COLO668 (cell line): ENCODE measurements around the gene HSPD1.
"Not testable (repeated sequence)": the region's sequence is repeated elsewhere in the genome, so short reads cannot be mapped to it uniquely, and the experiment has no call there.

Experiments used
- DNase-seq: peaks from one replicate; lab custom pipeline; 2025; ENCODE audit not compliant: unreplicated experiment; lab: John Stamatoyannopoulos, UW

HSPD1 gene

DNA sequence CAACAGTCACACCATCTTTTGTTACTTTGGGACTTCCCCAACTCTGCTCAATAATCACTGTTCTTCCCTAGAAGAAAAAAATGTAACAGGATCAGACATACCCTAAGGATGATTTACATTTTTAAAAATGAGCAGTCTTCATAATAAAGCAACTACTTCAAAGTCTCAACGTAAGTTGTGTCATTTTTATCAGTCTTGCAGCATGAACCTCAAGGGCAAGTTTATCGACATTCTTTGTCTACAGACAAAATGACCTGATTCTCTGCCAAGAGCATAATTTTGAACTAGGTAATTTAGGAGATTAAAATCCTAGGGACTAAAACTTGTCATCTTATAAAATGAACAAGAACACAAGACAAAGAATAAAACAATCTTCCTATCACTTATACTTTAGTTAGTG, 2.3 kb downstream of the HSPD1 start:
- no peak for DNase-seq

DNA sequence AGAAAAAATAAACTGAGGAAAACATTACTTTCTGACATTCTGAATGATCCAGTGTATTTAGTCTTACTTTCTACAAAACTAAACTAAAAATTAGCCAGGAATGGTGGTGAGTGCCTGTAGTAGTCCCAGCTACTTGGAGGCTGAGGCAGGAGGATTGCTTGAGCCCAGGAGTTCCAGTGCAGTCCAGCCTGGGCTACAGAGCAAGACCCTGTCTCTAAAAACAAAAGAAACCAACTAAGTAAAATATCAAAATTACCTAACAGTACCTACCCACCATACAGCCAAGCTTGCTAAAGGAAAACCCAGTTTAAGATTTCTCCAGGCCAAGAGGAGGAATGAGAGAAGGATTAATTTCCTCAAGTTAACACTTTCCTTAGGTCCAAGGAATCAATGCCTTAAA, 2.9 kb downstream of the HSPD1 start:
- DNase-seq = no peak

DNA sequence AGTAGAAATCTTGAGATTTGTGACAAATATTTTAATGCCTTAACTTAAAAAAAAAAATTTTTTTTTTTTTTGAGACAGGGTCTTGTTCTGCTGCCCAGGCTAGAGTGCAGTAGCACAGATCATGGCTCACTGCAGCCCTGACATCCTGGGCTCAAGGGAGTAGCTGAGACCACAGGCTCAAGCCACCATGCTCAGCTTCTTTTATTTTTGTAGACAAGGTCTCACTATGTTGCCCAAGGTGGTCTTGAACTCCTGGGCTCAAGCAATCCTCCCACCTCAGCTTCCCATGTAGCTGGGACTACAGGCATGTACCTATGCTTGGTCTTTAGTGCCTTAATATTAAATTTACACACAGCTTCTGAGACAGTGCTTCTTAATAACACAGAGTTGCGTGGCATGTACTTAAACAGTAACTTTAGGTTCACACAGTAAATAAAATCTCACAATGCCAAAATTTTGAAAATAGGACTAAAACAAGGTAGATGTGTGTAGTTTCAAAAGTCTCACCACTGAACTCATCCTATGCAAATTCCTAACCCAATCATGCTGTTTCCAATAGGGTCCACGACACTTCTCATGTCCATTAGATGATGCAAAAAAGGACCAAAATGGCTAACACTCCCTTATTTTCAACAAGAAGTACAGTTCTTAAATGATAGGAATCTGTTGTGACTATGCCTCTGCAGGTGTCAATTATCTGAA, 4.1 kb downstream of the HSPD1 start:
- no peak for DNase-seq

DNA sequence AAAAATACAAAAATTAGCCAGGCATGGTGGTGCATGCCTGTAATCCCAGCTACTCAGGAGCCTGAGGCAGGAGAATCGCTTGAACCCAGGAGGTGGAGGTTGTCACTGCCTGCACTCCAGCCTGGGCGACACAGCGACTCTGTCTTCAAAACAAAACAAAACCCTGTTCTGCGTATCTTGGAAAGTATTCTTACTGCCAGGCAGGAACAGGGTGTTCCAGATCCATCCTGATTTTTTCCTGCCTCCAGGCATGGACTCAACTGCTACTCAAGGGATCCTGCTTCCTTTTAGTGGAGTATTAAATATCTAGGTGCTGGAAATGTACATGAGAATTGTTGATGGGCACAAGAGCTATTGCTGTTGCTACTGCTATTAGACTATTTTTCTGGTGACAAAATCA, 12.3 kb downstream of the HSPD1 start:
- no peak for DNase-seq

DNA sequence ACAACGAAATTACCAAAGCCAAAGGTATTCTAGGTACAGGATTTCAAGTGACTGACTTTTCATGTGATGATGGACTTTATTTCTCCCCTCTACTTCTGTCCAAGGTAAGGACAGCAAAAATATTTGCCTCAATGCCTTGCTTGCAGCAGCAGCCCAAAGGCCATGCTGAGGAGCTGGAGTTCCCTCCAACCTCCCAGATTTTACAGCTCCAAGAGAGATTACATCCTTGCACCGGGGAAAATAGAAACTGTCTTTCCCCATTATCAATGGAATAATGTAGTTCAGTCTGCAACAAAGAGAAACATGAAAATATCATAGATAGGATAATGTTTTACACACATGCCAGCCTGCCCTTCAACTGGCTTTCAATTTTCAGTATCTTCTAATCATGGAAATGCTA, 13.5 kb downstream of the HSPD1 start:
- DNase-seq = no peak

DNA sequence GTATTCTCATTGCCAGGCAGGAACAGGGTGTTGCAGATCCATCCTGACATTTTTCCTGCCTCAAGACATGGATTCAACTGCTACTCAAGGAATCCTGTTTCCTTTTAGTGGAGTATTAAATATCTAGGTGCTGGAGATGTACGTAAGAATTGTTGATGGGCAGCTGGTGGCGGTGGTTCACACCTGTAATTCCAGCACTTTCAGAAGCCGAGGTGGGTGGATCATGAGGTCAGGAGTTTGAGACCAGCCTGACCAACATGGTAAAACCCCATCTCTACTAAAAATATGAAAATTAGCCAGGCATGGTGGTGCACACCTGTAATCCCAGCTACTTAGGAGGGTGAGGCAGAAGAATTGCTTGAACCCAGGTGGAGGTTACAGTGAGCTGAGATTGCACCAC, 15.4 kb downstream of the HSPD1 start:
- DNase-seq = not testable (repeated sequence)

DNA sequence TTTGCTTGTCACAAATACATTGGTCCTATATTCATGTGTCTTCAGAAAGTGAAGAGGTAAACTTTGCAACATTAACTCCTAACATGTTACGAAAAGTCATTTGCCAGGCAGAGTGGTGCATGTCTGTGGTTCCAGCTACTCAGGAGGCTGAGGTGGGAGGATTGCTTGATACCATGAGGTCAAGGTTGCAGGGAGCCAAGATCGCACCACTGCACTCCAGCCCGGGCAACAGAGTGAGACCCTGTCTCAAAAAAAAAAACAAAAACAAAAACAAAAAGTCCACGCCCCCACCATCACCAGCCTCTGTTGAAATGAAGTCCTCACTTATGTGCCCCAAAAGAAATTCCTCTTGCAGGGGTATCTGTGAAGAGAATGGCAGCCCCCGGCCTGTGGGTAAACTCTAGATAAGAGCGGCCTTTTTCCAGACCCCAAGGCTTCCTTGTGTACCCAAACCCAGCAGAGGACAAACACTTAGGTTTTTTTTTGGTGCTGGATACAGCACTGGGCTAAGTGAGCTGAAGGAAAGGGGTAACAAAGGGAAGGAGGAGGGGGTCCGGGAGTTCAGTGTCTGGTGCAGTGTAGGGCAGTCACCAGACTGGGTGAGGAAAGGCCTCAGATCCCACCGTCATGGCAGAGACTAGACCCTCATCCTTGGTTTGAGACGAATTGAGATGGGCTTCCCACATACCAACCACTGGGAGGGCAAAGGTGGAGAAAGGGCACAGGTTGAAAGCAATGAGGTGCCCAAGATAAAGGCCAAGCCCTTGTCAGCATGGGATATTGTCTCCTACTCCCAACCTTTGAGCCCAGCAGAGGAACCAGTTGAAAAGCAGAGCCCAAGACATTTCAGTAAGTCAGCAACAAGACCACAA, 19.2 kb downstream of the HSPD1 start:
- DNase-seq = no peak

DNA sequence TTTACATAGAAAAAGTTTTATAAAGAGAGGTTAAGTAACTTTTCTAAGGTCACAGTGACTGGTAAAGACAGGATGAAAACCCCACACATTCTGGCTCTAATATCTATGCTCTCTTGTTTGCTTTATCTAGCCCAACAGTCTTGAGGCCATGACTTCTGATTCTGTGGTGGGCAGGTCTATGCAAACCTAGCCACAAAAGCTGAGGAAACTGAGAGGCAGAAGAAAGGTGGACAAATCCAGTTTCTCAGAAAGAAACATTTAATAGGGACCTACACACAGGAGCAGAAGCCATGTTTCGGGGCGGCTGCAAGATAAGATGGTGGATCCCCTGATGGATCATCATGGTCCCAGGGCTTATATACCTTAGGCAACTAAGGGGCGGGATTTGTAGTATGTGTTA, 21.8 kb downstream of the HSPD1 start:
- DNase-seq = no peak

DNA sequence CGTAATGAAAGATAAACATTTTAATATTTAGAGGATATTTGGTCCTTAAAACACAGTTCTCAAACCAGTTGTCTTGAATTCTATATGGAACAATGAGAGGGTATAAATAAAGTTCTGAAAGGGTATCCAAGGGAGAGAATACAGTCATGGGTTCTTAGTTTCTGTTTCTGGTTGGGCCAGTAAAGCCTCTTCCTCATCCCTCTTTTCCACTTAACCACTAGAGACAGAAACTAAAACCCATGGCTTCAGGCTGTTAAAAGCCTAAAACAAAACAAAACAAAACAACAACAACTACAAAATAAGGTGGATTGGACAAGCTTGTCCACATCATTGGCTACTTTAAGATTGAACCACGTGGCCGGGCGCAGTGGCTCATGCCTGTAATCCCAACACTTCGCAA, 27.5 kb downstream of the HSPD1 start:
- no peak for DNase-seq

DNA sequence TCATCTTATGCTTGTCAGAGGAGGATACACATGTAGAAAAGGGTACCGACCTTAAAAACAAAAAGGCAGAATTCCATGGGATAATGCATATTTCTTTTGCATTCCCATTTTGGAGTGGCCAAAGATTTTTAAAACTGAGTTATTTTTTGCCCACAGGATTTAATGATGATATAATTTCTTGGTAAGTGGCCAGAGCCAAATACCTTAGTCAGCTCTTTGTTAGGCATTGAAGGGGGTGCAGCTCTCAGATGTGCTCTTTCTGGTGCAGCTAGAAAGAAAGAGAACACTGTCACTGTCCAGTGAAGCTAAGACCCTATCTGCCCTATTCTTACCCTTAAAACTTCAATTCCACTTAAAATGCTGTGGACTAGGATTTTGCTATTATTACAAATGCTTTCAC, 35.5 kb downstream of the HSPD1 start:
- no peak for DNase-seq

DNA sequence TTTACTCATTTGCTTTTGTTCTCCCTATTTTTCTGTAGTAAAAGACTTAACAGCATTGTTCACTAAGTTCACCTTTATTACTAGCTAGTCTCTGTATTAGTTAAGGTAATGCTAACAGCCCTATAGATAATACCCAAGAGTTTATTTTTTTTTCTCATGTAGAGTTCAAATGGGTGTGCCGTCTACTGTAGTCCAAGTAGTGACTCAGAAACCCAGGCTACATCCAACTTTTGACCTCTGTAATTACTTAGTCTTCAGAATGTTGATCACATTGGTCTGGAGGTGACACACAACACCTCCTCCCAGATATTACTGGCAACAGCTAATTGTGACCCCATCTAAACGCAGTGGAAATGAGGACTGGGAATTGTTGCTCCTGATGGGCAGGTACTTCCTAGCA, 38.6 kb downstream of the HSPD1 start:
- no peak for DNase-seq

DNA sequence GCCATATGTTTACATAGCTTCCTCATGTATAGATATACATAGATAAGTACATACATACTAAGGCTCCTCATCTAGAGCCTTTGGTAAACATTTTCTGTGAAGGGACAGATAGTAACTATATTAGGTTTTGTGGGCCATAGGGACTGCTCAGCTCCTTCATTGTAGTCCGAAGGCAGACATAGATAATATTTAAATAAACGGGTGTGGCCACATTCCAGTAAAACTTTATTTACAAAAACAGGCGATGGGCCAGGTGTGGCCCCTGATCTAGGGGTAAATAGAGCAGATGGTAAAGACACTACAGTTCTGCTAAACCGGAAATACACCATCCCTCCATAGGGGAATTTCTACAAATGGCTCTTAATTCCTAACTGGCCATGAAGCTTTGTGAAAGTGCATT, 39.0 kb downstream of the HSPD1 start:
- peak; percentile 27 for DNase-seq

DNA sequence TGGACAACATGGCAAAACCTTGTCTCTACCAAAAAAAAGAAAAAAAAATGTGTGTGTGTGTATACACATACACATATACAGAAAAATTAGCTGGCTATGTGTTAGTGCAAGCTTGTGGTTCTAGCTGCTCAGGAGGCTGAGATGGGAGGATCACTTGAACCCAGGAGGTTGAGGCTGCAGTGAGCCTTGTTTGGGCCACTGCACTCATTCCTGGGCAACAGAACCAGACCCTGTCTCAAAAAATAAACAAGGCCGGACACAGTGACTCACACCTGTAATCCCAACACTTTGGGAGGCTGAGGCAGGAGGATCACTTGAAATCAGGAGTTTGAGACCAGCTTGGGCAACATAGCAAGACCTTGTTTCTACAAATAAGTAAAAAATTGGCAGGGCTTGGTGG, 44.2 kb downstream of the HSPD1 start:
- no peak for DNase-seq

DNA sequence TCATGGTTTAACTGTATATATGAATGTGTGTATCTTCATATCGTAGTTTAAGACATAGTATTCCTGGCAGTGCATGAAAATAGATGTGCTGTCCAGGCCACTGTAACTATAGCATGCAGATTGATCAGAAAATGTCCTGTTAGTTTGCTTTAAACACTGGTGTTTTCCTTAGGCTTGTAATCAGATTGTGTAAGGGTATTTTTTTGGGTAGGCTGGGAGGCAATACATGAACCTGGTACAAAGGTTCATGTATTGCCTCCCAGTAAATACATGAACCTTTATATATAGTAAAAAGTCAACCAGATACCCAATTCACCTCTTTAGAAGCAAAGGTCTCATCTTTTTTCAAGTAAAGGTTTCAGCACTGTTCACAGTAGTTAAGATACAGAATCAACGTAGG, 44.7 kb downstream of the HSPD1 start:
- no peak for DNase-seq

DNA sequence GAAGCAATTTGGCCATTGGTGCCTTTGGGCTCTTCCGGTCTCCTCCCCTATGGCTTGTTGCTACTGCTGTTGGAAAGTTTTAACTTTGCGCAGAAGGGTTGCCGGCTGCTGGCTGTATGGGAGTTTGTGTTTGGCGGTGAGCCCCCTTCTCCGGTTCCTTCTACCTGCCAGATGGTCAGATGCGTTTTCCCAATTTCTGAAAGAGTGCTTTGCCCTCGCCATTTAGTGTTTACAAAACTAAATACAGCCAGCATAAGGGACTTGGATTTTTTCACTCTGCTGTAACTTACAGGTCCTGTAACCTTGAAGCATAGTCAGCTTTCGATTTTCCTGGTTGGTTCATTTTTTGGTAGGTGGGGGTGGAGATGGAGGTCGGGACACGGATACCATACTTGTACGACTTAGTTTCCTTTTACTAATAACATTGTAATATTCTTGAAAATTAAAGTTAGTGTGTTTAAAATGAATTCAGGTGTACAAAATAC, 45.7 kb downstream of the HSPD1 start:
- DNase-seq = no peak

DNA sequence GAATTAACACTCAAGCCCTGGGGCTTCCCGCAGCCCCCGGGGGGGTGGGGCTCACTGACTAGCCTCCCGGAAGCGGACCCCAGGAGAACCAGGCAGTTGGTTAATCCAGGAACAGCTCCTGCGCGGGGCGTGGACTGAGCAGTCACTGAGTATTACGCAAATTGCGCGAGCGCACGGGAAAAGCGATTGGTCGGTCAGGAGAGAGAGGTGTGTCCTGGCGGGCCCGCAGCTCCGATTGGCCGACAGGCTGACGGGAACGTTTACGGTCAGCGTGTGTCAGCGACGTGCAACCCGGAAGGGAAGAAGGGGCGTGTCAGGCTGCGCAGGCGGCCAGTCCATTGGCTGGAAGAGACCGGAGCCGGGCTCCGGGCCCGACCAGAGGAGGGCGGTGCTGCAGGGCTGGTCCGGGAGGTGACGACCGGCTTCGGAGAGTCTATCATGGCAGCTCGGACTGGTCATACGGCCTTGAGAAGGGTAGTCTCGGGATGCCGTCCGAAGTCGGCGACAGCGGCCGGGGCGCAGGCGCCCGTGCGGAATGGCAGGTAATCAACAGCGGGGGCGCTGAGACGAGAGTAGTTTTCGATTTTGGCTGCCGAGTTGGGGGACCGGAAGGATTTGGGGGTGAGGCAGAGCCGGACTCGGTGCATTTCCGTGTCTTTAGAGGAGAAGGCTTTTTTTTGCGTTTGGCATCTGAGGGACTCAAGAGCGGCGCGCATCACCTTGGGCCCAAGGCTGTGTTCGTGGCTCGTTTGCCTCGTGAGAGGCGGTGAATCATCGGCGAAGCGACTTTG, 46.3 kb downstream of the HSPD1 start, which contains the start of gene COQ10B:
COQ10B (plus strand) TSS at position 430 of the 791 bp plus-strand sequence; CDS start at position 439, 9 bp downstream.
- DNase-seq = peak; percentile 99

DNA sequence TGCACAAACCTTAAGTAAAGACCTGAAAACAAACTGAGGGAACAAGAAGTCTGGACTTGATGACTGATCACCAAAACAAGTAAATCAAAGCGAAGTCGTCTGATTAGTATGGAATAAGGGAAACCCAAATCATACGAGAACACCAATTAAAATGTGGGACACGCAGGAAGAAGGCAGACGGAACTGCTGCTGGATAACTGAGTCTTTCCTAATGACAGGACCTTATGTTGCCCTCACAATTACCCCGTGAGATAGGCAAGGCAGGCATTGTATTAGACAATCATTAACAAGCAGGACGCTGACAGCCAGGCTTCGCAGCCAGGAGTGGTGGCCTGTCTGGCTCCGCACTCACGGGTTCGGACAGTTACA, 46.9 kb downstream of the HSPD1 start:
- DNase-seq = no peak

DNA sequence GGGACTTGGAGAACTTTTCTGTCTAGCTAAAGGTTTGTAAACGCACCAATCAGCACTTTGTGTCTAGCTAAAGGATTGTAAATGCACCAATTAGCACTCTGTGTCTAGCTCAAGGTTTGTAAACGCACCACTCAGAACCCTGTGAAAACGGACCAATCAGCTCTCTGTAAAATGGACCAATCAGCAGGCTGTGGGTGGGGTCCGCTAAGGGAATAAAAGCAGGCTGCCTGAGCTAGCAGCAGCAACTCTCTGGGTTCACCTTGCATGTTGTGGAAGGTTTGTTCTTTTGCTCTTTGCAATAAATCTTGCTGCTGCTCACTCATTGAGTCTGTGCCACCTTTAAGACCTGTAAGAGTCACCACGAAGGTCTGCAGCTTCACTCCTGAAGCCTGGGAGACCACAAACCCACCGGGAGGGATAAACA, 48.7 kb downstream of the HSPD1 start:
- not testable (repeated sequence) for DNase-seq

DNA sequence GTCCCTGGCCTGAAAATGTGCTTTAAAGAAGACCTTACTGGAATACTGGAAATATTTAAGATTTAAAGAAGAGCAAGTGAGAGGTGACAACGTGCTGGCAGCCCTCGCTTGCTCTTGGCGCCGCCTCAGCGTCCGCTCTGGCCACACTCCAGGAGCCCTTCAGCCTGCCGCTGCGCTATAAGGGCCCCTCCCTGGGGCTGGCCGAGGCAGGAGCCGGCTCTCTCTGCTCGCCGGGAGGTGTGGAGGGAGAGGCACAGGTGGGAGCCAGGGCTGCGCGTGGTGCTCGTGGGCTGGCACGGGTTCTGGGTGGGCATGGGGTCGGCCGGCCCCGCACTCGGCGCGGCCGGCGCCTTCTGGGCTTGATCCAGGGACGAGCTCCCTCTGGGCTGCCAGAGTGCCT, 49.2 kb downstream of the HSPD1 start:
- no peak for DNase-seq

DNA sequence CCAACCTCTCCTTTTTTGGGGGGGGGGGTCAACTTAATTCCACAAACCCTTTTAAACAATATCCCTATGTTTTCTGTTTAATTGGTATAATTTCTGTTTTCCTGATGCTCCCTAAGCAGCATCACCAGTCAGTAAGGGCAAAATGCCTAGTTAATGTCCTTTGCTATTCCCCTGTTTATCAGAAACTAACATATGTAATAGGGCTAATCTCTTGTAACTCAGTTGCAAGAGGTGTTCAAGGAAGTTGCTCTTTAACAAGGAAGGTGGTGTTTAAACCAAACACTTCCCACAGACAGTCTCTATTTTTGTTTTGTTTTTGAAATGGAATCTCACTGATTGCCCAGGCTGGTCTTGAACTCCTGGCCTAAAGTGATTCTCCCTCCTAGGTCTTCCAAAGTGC, 52.8 kb downstream of the HSPD1 start:
- DNase-seq = no peak

DNA sequence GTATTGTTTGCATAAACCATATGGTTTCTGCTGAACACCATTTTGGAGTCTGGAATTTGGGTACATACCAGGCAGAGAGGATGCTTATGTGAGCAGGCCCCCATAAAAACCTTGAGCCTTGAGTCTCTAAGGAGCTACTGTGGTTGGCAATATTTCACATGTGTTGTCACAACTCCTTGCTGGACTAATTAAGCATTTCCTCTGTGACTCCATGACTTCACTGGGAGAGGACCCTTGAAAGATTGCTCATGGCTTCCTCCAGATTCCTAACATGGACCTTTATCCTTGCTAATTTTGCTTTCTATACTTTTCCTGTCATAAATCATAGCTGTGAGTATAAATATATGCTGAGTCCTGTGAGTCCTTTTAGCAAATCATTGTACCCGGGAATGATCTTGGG, 53.9 kb downstream of the HSPD1 start:
- DNase-seq = no peak

DNA sequence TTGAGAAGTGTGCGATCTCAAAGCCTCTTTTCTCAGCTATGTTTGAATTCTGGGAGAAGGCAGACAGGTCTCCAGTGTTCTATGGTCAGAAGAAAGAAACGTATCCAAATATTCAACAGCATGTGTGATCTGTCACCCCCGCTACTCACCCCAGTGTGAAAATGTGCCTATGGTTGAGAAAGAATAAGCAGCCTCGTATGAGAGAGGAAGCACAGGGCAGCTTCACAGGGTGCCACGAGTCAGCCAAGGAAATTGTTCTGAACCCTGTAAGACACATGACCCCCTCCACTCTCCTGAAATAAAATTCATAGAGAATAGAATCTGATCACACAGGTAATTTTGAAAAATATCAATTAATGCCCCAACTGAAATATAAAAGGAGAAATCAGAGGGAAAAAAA, 56.8 kb downstream of the HSPD1 start:
- no peak for DNase-seq
